NCI-H2107 (cell line): ENCODE results near the gene NFASC.

Source experiments
- DNase-seq: peaks from one replicate; lab custom pipeline; 2025; lab: John Stamatoyannopoulos, UW

The NFASC gene

DNA sequence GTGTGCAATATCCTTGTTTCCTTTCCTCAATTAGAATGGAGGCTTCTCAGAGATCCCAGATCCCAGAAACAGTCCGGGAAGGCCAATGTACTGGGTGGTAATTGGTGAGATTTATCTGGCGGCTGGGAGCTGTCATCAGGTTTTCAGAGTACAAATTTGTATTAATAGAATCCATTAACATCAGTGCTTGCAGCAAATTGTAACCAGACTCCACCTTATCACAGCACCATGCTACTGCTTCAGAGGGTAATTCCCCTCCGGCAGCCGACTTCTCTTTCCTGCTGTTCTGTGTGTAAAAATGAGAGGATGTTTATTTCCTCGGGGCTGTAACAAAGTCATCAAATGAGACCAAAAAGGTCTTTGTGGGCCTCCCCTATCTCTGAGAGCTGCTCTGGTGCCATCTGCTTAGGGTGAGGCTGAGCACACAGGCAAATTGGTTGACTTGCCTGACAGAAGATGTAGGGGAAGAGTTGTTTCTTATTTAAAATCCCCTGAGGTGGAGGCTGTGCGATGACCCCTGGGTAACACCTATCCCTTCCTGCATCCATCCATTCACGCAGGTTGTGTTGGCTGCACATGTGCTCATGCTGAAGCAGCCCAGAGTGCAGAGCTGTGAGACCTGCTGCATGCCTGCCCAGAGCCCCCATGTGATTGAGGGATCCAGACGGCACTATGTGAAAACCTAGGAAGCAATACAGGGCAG is 19.2 kb downstream of the NFASC start:
- DNase-seq: no peak

- DNase-seq: no peak
Measured at GRCh38 chr1:204891860-204892259, 21.2 kb downstream of the NFASC start.

DNA sequence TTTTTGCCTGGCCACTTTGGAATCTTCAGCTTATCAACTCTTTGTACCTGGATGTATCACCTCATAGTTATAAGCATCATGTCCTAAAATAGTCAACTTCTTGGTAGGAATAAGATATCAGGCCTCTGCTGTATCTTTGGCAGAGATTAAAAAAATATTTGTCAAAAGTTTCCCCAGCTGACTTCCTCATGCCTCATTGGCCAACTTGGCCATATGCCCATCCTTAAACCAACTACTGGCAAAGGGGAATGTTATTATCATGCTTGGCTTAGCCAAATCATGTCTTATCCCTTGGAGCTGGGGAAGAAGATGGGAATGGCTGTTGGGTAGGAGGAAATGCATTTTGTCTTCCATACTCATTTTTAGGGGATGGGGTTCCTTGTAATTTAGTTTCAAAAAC is 23.4 kb downstream of the NFASC start:
- DNase-seq: no peak

- DNase-seq: no peak
Measured at GRCh38 chr1:204894606-204895005, 23.9 kb downstream of the NFASC start.

- DNase-seq: no peak
Measured at GRCh38 chr1:204896023-204896422, 25.4 kb downstream of the NFASC start.

- DNase-seq: no peak
Measured at GRCh38 chr1:204896787-204897469, 26.3 kb downstream of the NFASC start.

- no peak for DNase-seq
Measured at GRCh38 chr1:204900721-204901120, 30.1 kb downstream of the NFASC start.

- no peak for DNase-seq
Measured at GRCh38 chr1:204902671-204903070, 32.0 kb downstream of the NFASC start.

- no peak for DNase-seq
Measured at GRCh38 chr1:204904228-204904810, 33.7 kb downstream of the NFASC start.

DNA sequence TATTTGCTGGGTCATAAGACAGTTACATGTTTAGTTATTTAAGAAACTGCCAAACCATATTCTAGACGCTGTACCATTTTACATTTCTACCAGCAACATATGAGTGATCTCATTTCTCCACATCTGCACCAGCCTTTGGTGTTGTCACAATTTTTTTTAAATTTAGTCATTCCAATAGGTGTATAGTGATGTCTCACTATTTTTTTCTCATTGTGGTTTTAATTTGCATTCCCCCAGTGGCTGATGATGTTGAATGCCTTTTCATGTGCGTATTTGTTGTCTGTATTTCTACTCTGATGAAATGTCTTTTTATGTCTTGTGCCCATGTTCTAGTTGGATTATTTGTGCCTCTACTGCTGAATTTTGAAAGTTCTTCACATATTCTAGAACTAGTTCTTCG is 38.4 kb downstream of the NFASC start:
- no peak for DNase-seq

DNA sequence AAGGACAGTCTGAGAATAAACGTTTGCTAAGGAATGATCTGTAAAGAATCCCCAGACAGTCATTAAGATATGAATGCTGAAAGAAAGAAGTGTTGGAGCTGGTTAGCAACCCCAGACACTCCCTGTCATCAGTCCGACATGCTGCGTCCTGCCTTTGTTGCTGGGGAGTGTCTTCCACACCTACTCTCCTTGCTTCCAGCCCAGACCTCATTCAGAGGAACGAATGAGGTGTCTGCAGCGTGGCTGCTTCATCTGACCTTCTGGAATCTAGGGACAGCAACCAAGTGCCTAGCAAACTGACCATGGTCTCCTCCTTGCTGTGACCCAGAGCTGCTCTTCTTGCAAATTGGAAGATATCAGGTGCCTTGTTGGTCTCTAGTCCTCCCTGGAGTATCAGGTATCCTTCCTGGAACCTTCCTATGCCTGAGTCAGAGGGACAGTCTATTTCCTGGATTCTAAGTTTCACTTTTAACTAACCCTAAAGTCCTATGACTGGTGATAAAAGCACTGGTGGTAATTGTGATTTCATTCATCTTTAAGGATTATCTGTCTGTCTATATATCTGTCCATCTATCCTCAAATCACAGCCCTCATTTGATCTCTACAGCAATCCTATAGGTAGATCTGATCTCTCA is 45.3 kb downstream of the NFASC start:
- no peak for DNase-seq

- DNase-seq: no peak
Measured at GRCh38 chr1:204917802-204918201, 47.1 kb downstream of the NFASC start.

GRCh38 chr1:204920511-204920910 is 49.8 kb downstream of the NFASC start:
- DNase-seq: no peak

- DNase-seq: no peak
Measured at GRCh38 chr1:204920967-204921366, 50.3 kb downstream of the NFASC start.

- no peak for DNase-seq
Measured at GRCh38 chr1:204921855-204922516, 51.3 kb downstream of the NFASC start.

GRCh38 chr1:204923201-204923600 is 52.5 kb downstream of the NFASC start:
- no peak for DNase-seq

- DNase-seq: no peak
Measured at GRCh38 chr1:204923626-204924012, 53.0 kb downstream of the NFASC start.

GRCh38 chr1:204924013-204924759 is 53.5 kb downstream of the NFASC start:
- DNase-seq: no peak

DNA sequence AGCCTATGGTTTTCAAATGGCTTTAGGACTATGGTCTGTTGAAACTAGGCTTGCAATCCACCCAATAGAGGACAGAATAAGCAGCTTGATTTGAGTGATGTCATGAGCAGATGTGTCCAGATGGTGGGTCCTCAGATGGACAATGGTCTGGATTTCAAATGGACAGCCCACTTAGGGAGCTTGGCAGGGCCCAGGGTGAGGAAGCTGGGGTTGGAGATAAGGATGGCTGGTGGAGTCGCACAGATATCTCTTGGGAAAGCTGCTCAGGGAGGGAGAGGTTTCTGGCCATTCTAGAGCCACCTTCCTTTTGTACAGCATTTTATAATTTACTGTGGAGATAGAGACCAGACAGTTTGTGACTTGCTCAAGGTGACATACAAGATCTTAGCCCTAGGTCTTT is 55.0 kb downstream of the NFASC start:
- DNase-seq: no peak

DNA sequence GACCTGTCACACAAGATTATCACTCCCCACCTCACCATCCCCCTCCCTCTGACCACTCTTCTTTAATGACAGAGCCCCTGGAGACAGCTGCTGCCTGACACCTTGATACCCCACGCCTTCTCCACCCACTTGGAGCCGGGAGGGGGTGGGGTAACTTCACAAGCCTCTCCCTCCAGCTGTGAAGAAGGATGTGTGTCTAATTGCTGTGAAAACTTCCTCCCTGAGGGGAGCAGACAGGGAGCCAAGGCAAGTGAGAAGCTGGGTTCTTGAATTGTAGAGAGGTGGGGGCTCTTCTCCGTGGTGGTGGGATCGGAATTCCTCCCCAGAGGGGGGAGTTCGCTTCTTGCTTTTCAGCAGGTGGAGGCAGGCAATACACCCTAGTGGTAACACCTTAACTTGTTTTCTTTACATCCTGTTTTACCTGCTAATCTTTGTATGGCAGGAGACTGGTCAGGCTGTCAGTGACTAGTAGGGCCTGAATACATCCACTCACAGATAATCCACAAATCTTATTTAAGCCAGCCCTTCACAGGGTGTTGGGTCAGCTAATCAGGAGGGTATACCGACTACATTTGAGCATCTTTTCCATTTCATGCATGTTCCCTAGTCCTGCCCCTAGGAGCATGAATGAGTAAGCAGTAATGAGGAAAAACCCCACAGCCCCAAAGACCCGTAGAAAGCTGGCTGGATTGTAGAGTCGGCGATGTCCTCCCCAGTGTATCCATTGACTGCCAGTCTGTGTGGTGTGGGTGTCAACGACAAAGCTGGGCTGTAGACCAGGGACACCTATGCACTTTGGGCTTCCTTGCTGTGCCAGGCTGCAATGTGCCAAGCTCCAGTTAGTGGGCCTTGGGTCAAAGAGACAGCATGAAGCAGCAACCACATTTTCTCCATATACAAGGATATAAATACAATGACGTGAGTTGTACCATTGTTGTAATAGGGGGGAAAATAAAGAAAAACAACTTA is 57.3 kb downstream of the NFASC start:
- no peak for DNase-seq
